HepG2 (cell line): Measurements from ENCODE around the gene SMC1A. TPM values are rescaled to one million over a fixed set of nuclear protein-coding genes. Genes with fewer than 3 reads are reported as not detected.
A peak's percentile ranks its signal among the peaks of the same experiment; 100 is the strongest.

ENCODE experiments used
- ADNP ChIP-seq: sonication (generic); formaldehyde crosslinking; IDR thresholded peaks from 2 replicates; pipeline ENCODE4 v1.4.0; 2020; ENCODE audit warnings: missing genetic modification reagents
- ARNTL ChIP-seq: sonication (generic); formaldehyde crosslinking; IDR thresholded peaks from 2 replicates; pipeline ENCODE4 v1.4.0; 2020; ENCODE audit warnings: mild to moderate bottlenecking, missing genetic modification reagents
- GMEB1 ChIP-seq: sonication (generic); formaldehyde crosslinking; IDR thresholded peaks from 2 replicates; pipeline ENCODE4 v1.5.1; 2020; ENCODE audit warnings: missing genetic modification reagents, mild to moderate bottlenecking, borderline replicate concordance
- NFKB2 ChIP-seq: sonication (generic); formaldehyde crosslinking; IDR thresholded peaks from 2 replicates; pipeline ENCODE4 v1.4.0; 2020; ENCODE audit warnings: missing genetic modification reagents, borderline replicate concordance
- NR2F6 ChIP-seq, 2 experiments: IDR thresholded peaks; 2 replicates each; pipeline ENCODE4 v1.6.1; 2016; ENCODE audit warnings: antibody characterized with exemption in 1 of 2, mild to moderate bottlenecking in 1 of 2
- PITX1 ChIP-seq: sonication (generic); formaldehyde crosslinking; IDR thresholded peaks from 2 replicates; pipeline ENCODE4 v1.5.1; 2020; ENCODE audit warnings: mild to moderate bottlenecking, missing genetic modification reagents
- SAP130 ChIP-seq: IDR thresholded peaks from 2 replicates; pipeline ENCODE4 v1.6.1; 2016; ENCODE audit warnings: low read depth
- SNAPC4 ChIP-seq: sonication (generic); formaldehyde crosslinking; IDR thresholded peaks from 2 replicates; pipeline ENCODE4 v1.4.0; 2020; ENCODE audit warnings: mild to moderate bottlenecking, missing genetic modification reagents
- THAP8 ChIP-seq: sonication (generic); formaldehyde crosslinking; IDR thresholded peaks from 2 replicates; pipeline ENCODE4 v1.5.1; 2020; ENCODE audit warnings: missing genetic modification reagents, mild to moderate bottlenecking, borderline replicate concordance
- ZBTB20 ChIP-seq: sonication (generic); formaldehyde crosslinking; IDR thresholded peaks from 2 replicates; pipeline ENCODE4 v1.8.1; 2023; ENCODE audit warnings: missing genetic modification reagents, low read depth, mild to moderate bottlenecking, borderline replicate concordance
- ZNF160 ChIP-seq: sonication (generic); formaldehyde crosslinking; IDR thresholded peaks from 2 replicates; pipeline ENCODE4 v1.8.0; 2022; ENCODE audit warnings: mild to moderate bottlenecking, inconsistent platforms, missing genetic modification reagents
- ZNF672 ChIP-seq: sonication (generic); formaldehyde crosslinking; IDR thresholded peaks from 2 replicates; pipeline ENCODE4 v1.8.1; 2022; ENCODE audit warnings: missing genetic modification reagents
- polyA plus RNA-seq, 8 experiments: library from polyadenylated mRNA; depleted of rRNA in 3 of 8; stranded (reverse) in 7 of 8; unstranded in 1 of 8; fragments of >200 nt; fragmentation: Illumina TruSeq in 4 of 8; extraction: Trizol in 4 of 8; gene quantifications; 2 replicates each; pipeline versions ENCODE4 v1.2.1 to v1.2.3, GENCODE V29; 2011 to 2016; ENCODE audit warnings: low read depth in 4 of 8, missing spikeins in 1 of 8, mixed read lengths in 1 of 8; ENCODE audit not compliant: insufficient read depth in 1 of 8
- total RNA-seq, 5 experiments: library from RNA; depleted of rRNA; stranded (reverse); fragments of >200 nt; fragmentation: Illumina TruSeq; extraction: Trizol; gene quantifications; 2 replicates each; pipeline ENCODE4 v1.2.3, GENCODE V29; 2016; ENCODE audit warnings: low read depth in 1 of 5
- TF ChIP-seq, protein P1 (sequence below), 2 experiments: sonication (generic) in 1 of 2; formaldehyde crosslinking in 1 of 2; IDR thresholded peaks; 2 replicates each; pipeline versions ENCODE4 v1.4.0 to v1.6.1; 2018 to 2020; ENCODE audit warnings: missing genetic modification reagents in 2 of 2, borderline replicate concordance in 1 of 2, low read depth in 1 of 2, mild to moderate bottlenecking in 1 of 2, missing biosample characterization in 1 of 2
- TF ChIP-seq, protein P2 (sequence below): sonication (generic); formaldehyde crosslinking; IDR thresholded peaks from 2 replicates; pipeline ENCODE4 v1.8.1; 2023; ENCODE audit warnings: missing genetic modification reagents, inconsistent platforms, borderline replicate concordance
- TF ChIP-seq, protein P3 (sequence below): sonication (generic); formaldehyde crosslinking; conservative IDR thresholded peaks from 2 replicates; pipeline ENCODE4 v1.8.0; 2022; ENCODE audit warnings: missing genetic modification reagents

Gene SMC1A
- total and polyA plus RNA-seq, 2 of the 13 experiments (the other 11 are each of a cell fraction or from before 2014, with no cell fraction given): 9.4 to 46.6 TPM

DNA sequence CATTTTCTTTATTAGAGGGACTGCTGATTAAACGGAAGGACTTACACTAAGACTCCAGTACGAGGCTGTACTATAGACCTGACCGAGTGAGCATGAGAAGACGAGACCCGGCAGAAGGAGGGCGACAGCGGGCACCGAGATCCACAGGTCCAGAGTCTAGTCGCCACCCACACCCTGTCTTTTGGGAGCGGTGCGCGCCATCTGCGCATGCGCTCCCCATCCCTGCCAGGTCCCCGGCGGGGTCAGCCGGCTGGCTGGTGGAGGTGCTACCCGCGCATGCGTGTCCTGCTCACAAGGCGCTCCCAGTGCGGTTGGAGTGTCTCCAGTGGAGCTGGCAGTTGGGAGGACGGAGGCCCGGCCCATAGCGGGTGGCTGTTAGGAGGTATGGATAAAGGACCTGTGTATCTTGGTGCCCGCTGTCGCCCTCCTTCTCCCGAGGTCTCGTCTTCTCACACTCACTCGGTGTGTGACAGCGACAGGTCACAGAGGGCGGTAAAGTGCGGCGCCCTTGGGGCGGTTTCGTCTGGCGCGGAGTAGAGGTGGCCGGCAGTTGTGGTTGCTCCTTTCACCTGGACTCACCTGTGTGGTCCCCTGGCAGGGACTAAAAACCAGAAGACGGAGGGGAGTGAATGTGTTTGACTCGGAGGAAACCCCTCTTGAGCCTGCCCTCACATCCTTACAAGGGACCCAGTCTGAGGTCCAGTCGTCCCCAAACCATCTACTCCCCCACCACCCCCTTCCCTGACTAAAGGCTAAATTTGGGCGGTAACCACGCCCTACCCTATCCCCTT is 19.3 kb upstream of the SMC1A start (continued):
- TF ChIP-seq, protein P1, sequence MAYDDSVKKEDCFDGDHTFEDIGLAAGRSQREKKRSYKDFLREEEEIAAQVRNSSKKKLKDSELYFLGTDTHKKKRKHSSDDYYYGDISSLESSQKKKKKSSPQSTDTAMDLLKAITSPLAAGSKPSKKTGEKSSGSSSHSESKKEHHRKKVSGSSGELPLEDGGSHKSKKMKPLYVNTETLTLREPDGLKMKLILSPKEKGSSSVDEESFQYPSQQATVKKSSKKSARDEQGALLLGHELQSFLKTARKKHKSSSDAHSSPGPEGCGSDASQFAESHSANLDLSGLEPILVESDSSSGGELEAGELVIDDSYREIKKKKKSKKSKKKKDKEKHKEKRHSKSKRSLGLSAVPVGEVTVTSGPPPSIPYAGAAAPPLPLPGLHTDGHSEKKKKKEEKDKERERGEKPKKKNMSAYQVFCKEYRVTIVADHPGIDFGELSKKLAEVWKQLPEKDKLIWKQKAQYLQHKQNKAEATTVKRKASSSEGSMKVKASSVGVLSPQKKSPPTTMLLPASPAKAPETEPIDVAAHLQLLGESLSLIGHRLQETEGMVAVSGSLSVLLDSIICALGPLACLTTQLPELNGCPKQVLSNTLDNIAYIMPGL (CRISPR knock-in tag; IDR thresholded peaks at IDR 0.05; ENCODE audit: borderline replicate concordance in 1 of 2, low read depth in 1 of 2): no peak
- TF ChIP-seq SNAPC4 (CRISPR knock-in tag) (no peak), ZBTB20 (no peak), NR2F6 (IDR thresholded peaks at IDR 0.05) (peak; percentile 17; the same call in 1 of the 2 replicates), NR2F6 (CRISPR knock-in tag; IDR thresholded peaks at IDR 0.05) (no peak), ZNF672 (CRISPR knock-in tag) (no peak), SAP130 (CRISPR knock-in tag) (peak; percentile 30; the same call in 1 of the 2 replicates), PITX1 (CRISPR knock-in tag) (no peak), NFKB2 (no peak), GMEB1 (CRISPR knock-in tag) (no peak), ZNF160 (CRISPR knock-in tag) (no peak), ARNTL (CRISPR knock-in tag) (no peak), ADNP (CRISPR knock-in tag) (no peak), THAP8 (CRISPR knock-in tag) (no peak)
- TF ChIP-seq, protein P2, sequence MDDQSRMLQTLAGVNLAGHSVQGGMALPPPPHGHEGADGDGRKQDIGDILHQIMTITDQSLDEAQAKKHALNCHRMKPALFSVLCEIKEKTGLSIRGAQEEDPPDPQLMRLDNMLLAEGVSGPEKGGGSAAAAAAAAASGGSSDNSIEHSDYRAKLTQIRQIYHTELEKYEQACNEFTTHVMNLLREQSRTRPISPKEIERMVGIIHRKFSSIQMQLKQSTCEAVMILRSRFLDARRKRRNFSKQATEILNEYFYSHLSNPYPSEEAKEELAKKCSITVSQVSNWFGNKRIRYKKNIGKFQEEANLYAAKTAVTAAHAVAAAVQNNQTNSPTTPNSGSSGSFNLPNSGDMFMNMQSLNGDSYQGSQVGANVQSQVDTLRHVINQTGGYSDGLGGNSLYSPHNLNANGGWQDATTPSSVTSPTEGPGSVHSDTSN: no peak
- TF ChIP-seq, protein P3, sequence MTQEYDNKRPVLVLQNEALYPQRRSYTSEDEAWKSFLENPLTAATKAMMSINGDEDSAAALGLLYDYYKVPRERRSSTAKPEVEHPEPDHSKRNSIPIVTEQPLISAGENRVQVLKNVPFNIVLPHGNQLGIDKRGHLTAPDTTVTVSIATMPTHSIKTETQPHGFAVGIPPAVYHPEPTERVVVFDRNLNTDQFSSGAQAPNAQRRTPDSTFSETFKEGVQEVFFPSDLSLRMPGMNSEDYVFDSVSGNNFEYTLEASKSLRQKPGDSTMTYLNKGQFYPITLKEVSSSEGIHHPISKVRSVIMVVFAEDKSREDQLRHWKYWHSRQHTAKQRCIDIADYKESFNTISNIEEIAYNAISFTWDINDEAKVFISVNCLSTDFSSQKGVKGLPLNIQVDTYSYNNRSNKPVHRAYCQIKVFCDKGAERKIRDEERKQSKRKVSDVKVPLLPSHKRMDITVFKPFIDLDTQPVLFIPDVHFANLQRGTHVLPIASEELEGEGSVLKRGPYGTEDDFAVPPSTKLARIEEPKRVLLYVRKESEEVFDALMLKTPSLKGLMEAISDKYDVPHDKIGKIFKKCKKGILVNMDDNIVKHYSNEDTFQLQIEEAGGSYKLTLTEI (CRISPR knock-in tag): no peak
